K562 (cell line): Measurements from ENCODE around the gene ATRN. TPM values are rescaled to one million over a fixed set of nuclear protein-coding genes. Genes with fewer than 3 reads are reported as not detected.

Source experiments
- E4F1 ChIP-seq: fragments of 250-450 bp; sonication (Bioruptor Pico); IDR thresholded peaks from 2 replicates; pipeline ENCODE4 v1.5.0; 2021; ENCODE audit warnings: mild to moderate bottlenecking, borderline replicate concordance
- ELF2 ChIP-seq: fragments of 250-450 bp; sonication (Bioruptor Pico); IDR thresholded peaks from 2 replicates; pipeline ENCODE4 v1.5.0; 2021; ENCODE audit warnings: mild to moderate bottlenecking
- HNRNPK ChIP-seq: fragments of 200-400 bp; formaldehyde crosslinking; IDR thresholded peaks from one replicate; pipeline ENCODE4 v1.6.1; 2018; ENCODE audit warnings: mild to moderate bottlenecking, low read depth, low read length; ENCODE audit not compliant: poor library complexity, severe bottlenecking
- SFPQ ChIP-seq: fragments of 200-400 bp; formaldehyde crosslinking; IDR thresholded peaks from 2 replicates; pipeline ENCODE4 v1.6.1; 2017; ENCODE audit warnings: mild to moderate bottlenecking, low read depth, low read length, moderate library complexity
- SP2 ChIP-seq: IDR thresholded peaks from 2 replicates; pipeline ENCODE4 v1.6.1; 2011; ENCODE audit warnings: mild to moderate bottlenecking, low read depth, low read length, moderate library complexity; ENCODE audit not compliant: poor library complexity, severe bottlenecking; ENCODE audit errors: extremely low read depth
- polyA plus RNA-seq, 8 experiments: library from polyadenylated mRNA; depleted of rRNA in 4 of 8; stranded (reverse) in 5 of 8; unstranded in 3 of 8; fragments of >200 nt; fragmentation: Nextera tagmentation in 2 of 8; fragmentation: Illumina TruSeq in 1 of 8; extraction: Ambion mirVana in 2 of 8; extraction: Trizol in 1 of 8; gene quantifications; 2 replicates each; pipeline versions ENCODE4 v1.2.1 to v1.2.3, GENCODE V29; 2011 to 2014; ENCODE audit warnings: inconsistent platforms in 1 of 8, missing spikeins in 1 of 8
- total RNA-seq, 7 experiments: library from RNA; depleted of rRNA in 6 of 7; stranded (reverse); fragments of >200 nt in 6 of 7; fragmentation: Illumina TruSeq in 2 of 7; extraction: Trizol in 2 of 7; gene quantifications; 2 replicates each; pipeline versions ENCODE4 v1.2.1 to v1.2.3, GENCODE V29; 2011 to 2021; ENCODE audit warnings: low replicate concordance in 1 of 7

The ATRN gene
- total and polyA plus RNA-seq, 9 of the 15 experiments (the other 6 are each of a cell fraction or from before 2014, with no cell fraction given) = 0.69 to 16.5 (median 7.6) TPM

GRCh38 chr20:3612795-3613572, 142.2 kb downstream of the ATRN start (continued):
- TF ChIP-seq SP2 (no peak), ELF2 (CRISPR knock-in tag) (no peak), HNRNPK (no peak), SFPQ (no peak), E4F1 (CRISPR knock-in tag) (no peak)
- TF ChIP-seq, all 486 proteins: peak for 0
